Omental fat pad (tissue), 4 donors: ENCODE measurements around the gene TADA1. TPM values are rescaled to one million over a fixed set of nuclear protein-coding genes. Genes with fewer than 3 reads are reported as not detected.
A peak's percentile ranks its signal among the peaks of the same experiment; 100 is the strongest.
"Not testable (repeated sequence)": the region's sequence is repeated elsewhere in the genome, so short reads cannot be mapped to it uniquely, and the experiment has no call there.

Experiments
- ATAC-seq: fragments of 150-250 bp; one replicate; pipeline ENCODE4 v1.9.1; 2016; ENCODE audit warnings: mild to moderate bottlenecking, moderate library complexity; ENCODE audit not compliant: low FRiP score
- DNase-seq: peaks from one replicate; pipeline ENCODE4 v3.0.0-alpha.2; 2019; ENCODE audit warnings: low spot score
- total RNA-seq, 4 donors: library from RNA; depleted of rRNA; stranded (reverse); fragments of >200 nt; gene quantifications; one replicate each; pipeline ENCODE4 v1.1.0, GENCODE V29; 2016
- TF ChIP-seq, protein P1 (sequence below), 3 donors: fragments of 450-650 bp; IDR thresholded peaks; one replicate each; pipeline ENCODE4 v1.5.1; 2016 to 2017; ENCODE audit warnings: antibody characterized with exemption in 3 of 3, mild to moderate bottlenecking in 3 of 3, moderate library complexity in 2 of 3

Gene TADA1
- total RNA-seq, 4 donors from 2014 or later = 5.9 to 8.7 (median 6.8) TPM

DNA sequence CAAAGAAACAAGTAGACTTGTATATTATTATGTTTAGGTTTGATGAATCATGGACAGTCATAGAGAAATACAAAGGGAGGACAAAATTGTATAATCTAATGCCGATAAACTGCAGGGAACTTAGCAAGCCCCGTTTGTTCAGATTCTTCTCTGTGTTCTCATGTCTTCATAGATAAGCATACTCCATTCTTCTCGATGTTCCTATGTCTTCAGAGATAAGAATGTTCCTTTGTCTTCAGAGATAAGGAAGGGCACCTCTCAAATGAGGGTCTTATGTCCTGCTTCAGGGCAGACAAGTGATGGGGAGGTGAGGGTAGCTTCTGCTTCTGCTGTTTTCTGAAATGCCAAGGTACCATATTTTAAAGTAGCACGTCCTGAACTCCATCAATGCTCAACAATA is 19.7 kb upstream of the TADA1 start:
- ATAC-seq = no peak
- no peak for DNase-seq
- TF ChIP-seq, protein P1, sequence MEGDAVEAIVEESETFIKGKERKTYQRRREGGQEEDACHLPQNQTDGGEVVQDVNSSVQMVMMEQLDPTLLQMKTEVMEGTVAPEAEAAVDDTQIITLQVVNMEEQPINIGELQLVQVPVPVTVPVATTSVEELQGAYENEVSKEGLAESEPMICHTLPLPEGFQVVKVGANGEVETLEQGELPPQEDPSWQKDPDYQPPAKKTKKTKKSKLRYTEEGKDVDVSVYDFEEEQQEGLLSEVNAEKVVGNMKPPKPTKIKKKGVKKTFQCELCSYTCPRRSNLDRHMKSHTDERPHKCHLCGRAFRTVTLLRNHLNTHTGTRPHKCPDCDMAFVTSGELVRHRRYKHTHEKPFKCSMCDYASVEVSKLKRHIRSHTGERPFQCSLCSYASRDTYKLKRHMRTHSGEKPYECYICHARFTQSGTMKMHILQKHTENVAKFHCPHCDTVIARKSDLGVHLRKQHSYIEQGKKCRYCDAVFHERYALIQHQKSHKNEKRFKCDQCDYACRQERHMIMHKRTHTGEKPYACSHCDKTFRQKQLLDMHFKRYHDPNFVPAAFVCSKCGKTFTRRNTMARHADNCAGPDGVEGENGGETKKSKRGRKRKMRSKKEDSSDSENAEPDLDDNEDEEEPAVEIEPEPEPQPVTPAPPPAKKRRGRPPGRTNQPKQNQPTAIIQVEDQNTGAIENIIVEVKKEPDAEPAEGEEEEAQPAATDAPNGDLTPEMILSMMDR (IDR thresholded peaks at IDR 0.05) = no peak

DNA sequence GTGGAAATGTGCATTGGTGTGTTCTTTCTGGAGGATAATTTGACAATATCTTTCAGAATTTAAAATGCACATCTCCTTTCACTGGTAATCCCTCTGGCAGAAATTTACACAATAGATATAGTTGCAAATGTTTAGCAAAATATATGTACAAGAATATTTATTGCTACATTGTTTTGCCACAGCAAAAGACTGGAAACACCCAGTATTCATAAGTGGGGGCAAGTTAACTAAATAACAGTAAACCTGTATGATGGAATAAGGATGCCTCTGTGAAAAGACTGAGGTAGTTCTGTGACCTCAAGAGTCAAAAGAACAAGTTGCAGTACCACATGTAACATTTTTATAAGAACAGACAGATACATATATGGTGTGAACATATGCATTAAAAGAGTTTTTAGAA is 13.7 kb upstream of the TADA1 start:
- TF ChIP-seq, protein P1 (IDR thresholded peaks at IDR 0.05) = no peak
- ATAC-seq = no peak
- DNase-seq = no peak

DNA sequence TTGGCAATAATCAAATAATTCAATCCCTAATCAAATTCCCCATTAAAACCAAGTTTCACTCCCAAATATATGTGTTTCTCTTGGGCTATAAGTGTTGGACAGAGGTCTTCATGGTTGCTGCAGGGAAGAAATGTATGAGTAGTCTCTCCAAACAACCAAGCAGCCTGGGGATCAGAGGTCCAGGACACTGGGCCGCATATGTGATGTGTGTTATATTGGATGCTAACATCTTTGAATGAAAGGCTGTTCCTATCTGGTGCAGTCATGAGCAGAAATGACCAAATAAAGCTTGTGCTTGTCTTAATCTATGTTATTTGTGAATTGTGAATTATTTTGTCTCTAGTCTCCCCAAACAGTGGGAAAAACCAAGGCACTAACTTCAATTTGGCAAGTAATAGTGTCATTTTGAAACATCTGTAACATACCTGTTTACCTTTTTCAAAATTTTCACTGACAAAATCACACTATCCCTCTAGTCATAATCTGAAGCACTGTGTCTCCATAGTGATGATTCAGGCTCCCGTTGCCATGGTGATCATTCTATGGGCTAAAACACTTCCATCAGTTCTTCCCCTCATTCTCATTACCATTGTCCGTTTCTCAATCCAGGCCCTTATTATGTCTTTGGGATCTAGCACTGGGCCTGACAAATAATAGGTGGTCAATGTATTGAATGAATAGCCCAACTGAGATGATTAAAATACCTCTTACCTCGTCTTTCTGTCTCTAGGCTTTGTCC is 12.5 kb upstream of the TADA1 start:
- DNase-seq = no peak
- TF ChIP-seq, protein P1 (IDR thresholded peaks at IDR 0.05) = no peak
- no peak for ATAC-seq

DNA sequence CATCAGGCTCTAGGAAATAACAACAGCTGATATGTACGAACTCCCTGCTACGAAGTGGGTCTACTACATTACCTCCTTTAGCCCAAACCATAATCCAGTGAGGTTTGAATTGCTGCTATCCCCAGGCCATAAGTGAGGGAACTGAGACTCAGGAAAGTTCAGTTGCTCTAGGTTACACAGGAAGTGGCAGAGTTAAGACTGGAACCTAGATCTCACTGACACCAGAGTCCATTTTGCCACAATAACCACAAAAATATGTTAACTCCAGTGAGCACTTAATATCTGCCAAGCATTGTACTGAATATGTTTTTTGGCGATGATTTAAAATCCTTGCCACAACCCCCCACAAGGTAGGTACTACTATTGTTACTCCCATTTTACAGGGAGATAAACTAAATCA is 8.9 kb upstream of the TADA1 start:
- TF ChIP-seq, protein P1 (IDR thresholded peaks at IDR 0.05) = no peak
- DNase-seq (no peak), ATAC-seq (no peak)

DNA sequence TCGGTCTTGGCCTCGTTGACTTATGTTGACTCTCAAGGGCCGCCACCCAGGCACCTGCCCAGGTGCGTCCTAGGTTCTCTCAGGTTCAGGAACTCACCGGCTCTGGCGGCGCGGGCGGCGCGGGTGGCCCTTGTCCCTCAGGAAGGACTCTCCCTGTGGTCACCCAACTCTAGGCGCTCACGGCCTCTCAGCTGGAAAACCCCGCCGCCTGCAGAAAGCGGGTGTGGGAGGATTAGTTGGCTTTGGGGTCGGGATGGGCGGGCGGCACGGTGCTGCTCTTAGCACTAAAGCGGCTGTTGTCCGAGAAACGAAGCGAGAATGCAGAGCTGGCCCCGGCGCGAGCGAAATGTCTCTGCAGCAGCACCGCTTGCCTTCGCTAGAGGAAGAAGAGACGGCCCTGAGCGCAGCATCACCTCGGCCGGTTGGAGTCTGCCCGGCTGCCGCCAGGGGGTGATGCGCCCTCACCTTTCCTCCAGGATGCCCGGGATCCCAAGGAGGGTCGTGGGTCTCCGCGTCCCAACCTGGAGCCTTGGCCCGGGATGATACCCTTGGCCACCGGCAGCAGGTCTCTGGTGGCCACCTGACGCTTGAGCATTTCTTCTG is 8.1 kb upstream of the TADA1 start:
- TF ChIP-seq, protein P1 (IDR thresholded peaks at IDR 0.05) = peak in 1 of 3 donors; percentile 35
- peak; percentile 70 for ATAC-seq
- no peak for DNase-seq

DNA sequence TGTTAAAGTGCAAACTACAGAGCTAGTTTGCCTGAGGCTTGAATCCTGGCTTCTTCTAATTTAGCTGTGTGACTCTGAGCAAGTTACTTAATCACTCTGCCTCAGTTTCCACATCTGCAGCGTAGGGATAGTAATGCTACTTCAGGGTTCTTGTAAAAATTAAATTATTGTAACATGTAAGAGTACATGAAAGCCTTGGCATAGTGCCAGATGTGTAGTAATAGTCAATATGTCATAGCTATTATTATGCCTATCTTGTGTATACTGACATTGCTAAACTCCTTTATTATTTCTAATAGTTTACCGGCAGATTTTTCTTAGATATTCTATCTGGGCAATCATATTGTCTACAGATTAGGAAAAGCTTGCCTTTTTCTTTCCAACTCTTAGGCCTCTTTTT is 6.8 kb upstream of the TADA1 start:
- no peak for DNase-seq
- no peak for ATAC-seq
- TF ChIP-seq, protein P1 (IDR thresholded peaks at IDR 0.05) = no peak

DNA sequence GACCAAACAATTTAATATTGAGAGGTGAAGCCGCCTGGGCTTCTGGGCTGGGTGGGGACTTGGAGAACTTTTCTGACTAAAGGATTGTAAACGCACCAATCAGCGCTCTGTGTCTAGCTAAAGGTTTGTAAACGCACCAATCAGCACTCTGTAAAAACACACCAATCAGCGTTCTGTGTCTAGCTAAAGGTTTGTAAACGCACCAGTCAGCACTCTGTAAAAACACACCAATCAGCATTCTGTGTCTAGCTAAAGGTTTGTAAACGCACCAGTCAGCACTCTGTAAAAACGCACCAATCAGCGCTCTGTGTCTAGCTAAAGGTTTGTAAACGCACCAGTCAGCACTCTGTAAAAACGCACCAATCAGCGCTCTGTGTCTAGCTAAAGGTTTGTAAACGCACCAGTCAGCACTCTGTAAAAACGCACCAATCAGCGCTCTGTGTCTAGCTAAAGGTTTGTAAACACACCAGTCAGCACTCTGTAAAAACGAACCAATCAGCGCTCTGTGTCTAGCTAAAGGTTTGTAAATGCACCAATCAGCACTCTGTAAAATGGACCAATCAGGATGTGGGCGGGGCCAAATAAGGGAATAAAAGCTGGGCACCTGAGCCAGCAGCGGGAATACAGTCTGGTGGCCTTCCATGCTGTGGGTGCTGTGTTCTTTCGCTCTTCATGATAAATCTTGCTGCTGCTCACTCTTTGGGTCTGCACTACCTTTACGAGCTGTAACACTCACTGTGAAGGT is 2.3 kb upstream of the TADA1 start:
- not testable (repeated sequence) for ATAC-seq, DNase-seq
